OCI-LY3 (cell line): ENCODE results near the gene AVP.

Experiments used
- EZH2phosphoT487 ChIP-seq: fragments of 200-600 bp; shearing (Covaris generic); IDR thresholded peaks from 2 replicates; pipeline ENCODE4 v1.6.1; 2018; ENCODE audit warnings: antibody characterized with exemption, mixed run types, low read depth
- TF ChIP-seq, protein P1 (sequence below): fragments of 200-600, 300-600 bp; sonication (generic); IDR thresholded peaks from 2 replicates; pipeline ENCODE4 v1.5.1; 2014; ENCODE audit warnings: antibody characterized with exemption, low read length, low read depth

DNA sequence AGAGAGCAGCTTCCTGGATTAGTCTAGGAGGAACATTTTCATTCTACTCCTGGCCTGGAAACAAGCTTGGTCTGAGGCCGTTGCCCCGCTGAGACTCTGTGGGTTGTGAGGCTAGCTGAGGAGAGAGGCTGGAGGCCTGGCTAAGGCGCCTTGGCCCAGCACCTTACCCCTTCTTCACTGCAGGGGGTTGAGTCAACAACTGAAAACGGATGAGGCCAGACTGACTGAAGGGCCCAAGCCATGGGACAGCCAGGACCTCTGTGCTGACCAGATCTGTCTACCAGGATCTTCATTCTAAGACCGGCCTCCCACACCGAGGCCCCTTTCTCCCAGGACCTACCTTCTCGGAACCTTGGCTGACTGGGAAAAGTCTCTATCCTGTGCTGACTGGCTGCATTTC lies 3.5 kb upstream of the AVP start:
- TF ChIP-seq, protein P1, sequence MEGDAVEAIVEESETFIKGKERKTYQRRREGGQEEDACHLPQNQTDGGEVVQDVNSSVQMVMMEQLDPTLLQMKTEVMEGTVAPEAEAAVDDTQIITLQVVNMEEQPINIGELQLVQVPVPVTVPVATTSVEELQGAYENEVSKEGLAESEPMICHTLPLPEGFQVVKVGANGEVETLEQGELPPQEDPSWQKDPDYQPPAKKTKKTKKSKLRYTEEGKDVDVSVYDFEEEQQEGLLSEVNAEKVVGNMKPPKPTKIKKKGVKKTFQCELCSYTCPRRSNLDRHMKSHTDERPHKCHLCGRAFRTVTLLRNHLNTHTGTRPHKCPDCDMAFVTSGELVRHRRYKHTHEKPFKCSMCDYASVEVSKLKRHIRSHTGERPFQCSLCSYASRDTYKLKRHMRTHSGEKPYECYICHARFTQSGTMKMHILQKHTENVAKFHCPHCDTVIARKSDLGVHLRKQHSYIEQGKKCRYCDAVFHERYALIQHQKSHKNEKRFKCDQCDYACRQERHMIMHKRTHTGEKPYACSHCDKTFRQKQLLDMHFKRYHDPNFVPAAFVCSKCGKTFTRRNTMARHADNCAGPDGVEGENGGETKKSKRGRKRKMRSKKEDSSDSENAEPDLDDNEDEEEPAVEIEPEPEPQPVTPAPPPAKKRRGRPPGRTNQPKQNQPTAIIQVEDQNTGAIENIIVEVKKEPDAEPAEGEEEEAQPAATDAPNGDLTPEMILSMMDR: no peak
- TF ChIP-seq EZH2phosphoT487: no peak
